Skeletal muscle tissue (tissue), 4 donors: ENCODE measurements around the gene ZDHHC11. TPM values are rescaled to one million over a fixed set of nuclear protein-coding genes. Genes with fewer than 3 reads are reported as not detected.
A peak's percentile ranks its signal among the peaks of the same experiment; 100 is the strongest.

Experiments used
- H3K27ac ChIP-seq: one replicate; pipeline ENCODE4 v1.7.0; 2013; ENCODE audit warnings: mild to moderate bottlenecking, low read depth, low read length, inconsistent platforms
- H3K27me3 ChIP-seq, 3 donors: one replicate each; pipeline ENCODE4 v1.7.0; 2013; ENCODE audit warnings: low read length in 3 of 3; ENCODE audit not compliant: control insufficient read depth in 3 of 3, insufficient read depth in 3 of 3
- H3K36me3 ChIP-seq, 3 donors: one replicate each; pipeline ENCODE4 v1.7.0; 2013; ENCODE audit warnings: low read length in 3 of 3; ENCODE audit not compliant: control insufficient read depth in 3 of 3, insufficient read depth in 3 of 3
- H3K4me1 ChIP-seq, 3 donors: one replicate each; pipeline ENCODE4 v1.7.0; 2013; ENCODE audit warnings: low read length in 3 of 3, mild to moderate bottlenecking in 3 of 3; ENCODE audit not compliant: control insufficient read depth in 3 of 3, insufficient read depth in 3 of 3
- H3K4me3 ChIP-seq, 3 donors: one replicate each; pipeline ENCODE4 v1.7.0; 2013; ENCODE audit warnings: low read length in 3 of 3
- H3K9ac ChIP-seq, 3 donors: one replicate each; pipeline ENCODE4 v1.7.0; 2013; ENCODE audit warnings: low read length in 3 of 3, mild to moderate bottlenecking in 3 of 3, moderate library complexity in 2 of 3, low read depth in 1 of 3
- H3K9me3 ChIP-seq, 3 donors: one replicate each; pipeline ENCODE4 v1.7.0; 2013; ENCODE audit warnings: low read length in 3 of 3; ENCODE audit not compliant: control insufficient read depth in 3 of 3
- total RNA-seq: library from RNA; depleted of rRNA; stranded (reverse); fragments of >200 nt; gene quantifications from one replicate; pipeline ENCODE4 v1.2.3, GENCODE V29; 2014
- donor health status: Osteomylitis.

The ZDHHC11 gene
- 1.0 TPM for total RNA-seq

- H3K27ac ChIP-seq: no peak within 1 kb of the TSS
- peaks cover 20 to 47% (median 41%) of the 10 kb centered on the region in 3 donors for H3K27me3 ChIP-seq
- H3K9ac ChIP-seq: peak within 1 kb of the TSS in 1 of 3 donors; percentile 60
- H3K36me3 ChIP-seq: no peaks in the 10 kb centered on the region
- no peaks in the 10 kb centered on the region for H3K9me3 ChIP-seq
- peaks cover 4 to 10% (median 6%) of the 10 kb centered on the region in 3 donors for H3K4me1 ChIP-seq
- peak within 1 kb of the TSS; percentile 33 to 63 (median 48) for H3K4me3 ChIP-seq
Observed at GRCh38 chr5:850511-851006, at the start of gene ZDHHC11. ZDHHC11 (minus strand) TSS chr5:850986; CDS start chr5:850602, 384 bp downstream.

- Histone ChIP-seq H3K9me3 (no peaks in the 10 kb centered on the region), H3K27ac (no peak overlapping the region), H3K4me1 (peaks cover 13 to 23% (median 20%) of the 10 kb centered on the region in 3 donors), H3K36me3 (peaks cover 18 to 26% (median 21%) of the 10 kb centered on the region in 3 donors), H3K27me3 (no peaks in the 10 kb centered on the region), H3K4me3 (no peak overlapping the region), H3K9ac (peak overlapping the region in 1 of 3 donors; percentile 93)
Observed at GRCh38 chr5:893711-894110, 42.9 kb upstream of the ZDHHC11 start.

GRCh38 chr5:893137-893506 is 42.3 kb upstream of the ZDHHC11 start:
- peak overlapping the region in 1 of 3 donors; percentile 93 for H3K9ac ChIP-seq
- no peak overlapping the region for H3K27ac ChIP-seq
- H3K4me3 ChIP-seq: peak overlapping the region; percentile 67 to 92 (median 91)
- peaks cover 13 to 23% (median 20%) of the 10 kb centered on the region in 3 donors for H3K4me1 ChIP-seq
- no peaks in the 10 kb centered on the region for H3K27me3 ChIP-seq
- H3K36me3 ChIP-seq: peaks cover 24 to 32% (median 27%) of the 10 kb centered on the region in 3 donors
- H3K9me3 ChIP-seq: no peaks in the 10 kb centered on the region

GRCh38 chr5:892394-893136 is 41.8 kb upstream of the ZDHHC11 start, which contains the start of the genes BRD9 and TRIP13:
BRD9 (minus strand) TSS chr5:892801; CDS start chr5:892657, 144 bp downstream.
TRIP13 (plus strand) TSS chr5:892884; CDS start chr5:892999, 115 bp downstream.
- Histone ChIP-seq H3K27ac (peak within 1 kb of the TSS; percentile 84), H3K9me3 (no peaks in the 10 kb centered on the region), H3K4me3 (peak within 1 kb of the TSS; percentile 91 to 97 (median 92)), H3K4me1 (peaks cover 13 to 23% (median 20%) of the 10 kb centered on the region in 3 donors), H3K9ac (peak within 1 kb of the TSS; percentile 89 to 93 (median 92)), H3K27me3 (no peaks in the 10 kb centered on the region), H3K36me3 (peaks cover 29 to 37% (median 32%) of the 10 kb centered on the region in 3 donors)

- Histone ChIP-seq H3K27me3 (no peaks in the 10 kb centered on the region), H3K27ac (peak overlapping the region; percentile 84), H3K4me3 (peak overlapping the region; percentile 91 to 97 (median 92)), H3K9ac (peak overlapping the region; percentile 89 to 93 (median 92)), H3K36me3 (peaks cover 35 to 43% (median 39%) of the 10 kb centered on the region in 3 donors), H3K9me3 (no peaks in the 10 kb centered on the region), H3K4me1 (peaks cover 13 to 23% (median 20%) of the 10 kb centered on the region in 3 donors)
Observed at GRCh38 chr5:891837-892393, 41.1 kb upstream of the ZDHHC11 start.

- peaks cover 13 to 23% (median 20%) of the 10 kb centered on the region in 3 donors for H3K4me1 ChIP-seq
- no peaks in the 10 kb centered on the region for H3K9me3 ChIP-seq
- peak overlapping the region; percentile 89 to 93 (median 92) for H3K9ac ChIP-seq
- H3K27ac ChIP-seq: no peak overlapping the region
- H3K4me3 ChIP-seq: peak overlapping the region; percentile 91 to 97 (median 92)
- H3K27me3 ChIP-seq: no peaks in the 10 kb centered on the region
- peaks cover 42 to 50% (median 45%) of the 10 kb centered on the region in 3 donors for H3K36me3 ChIP-seq
Observed at GRCh38 chr5:891117-891836, 40.5 kb upstream of the ZDHHC11 start.

- Histone ChIP-seq H3K4me3 (no peak overlapping the region), H3K27me3 (no peaks in the 10 kb centered on the region), H3K4me1 (peaks cover 13 to 23% (median 20%) of the 10 kb centered on the region in 3 donors), H3K36me3 (peaks cover 62 to 69% (median 66%) of the 10 kb centered on the region in 3 donors), H3K9ac (no peak overlapping the region), H3K27ac (no peak overlapping the region), H3K9me3 (no peaks in the 10 kb centered on the region)
Observed at GRCh38 chr5:889075-889710, 38.4 kb upstream of the ZDHHC11 start.

- H3K9me3 ChIP-seq: no peaks in the 10 kb centered on the region
- H3K9ac ChIP-seq: no peak overlapping the region
- H3K4me1 ChIP-seq: peaks cover 13 to 23% (median 19%) of the 10 kb centered on the region in 3 donors
- H3K4me3 ChIP-seq: no peak overlapping the region
- H3K36me3 ChIP-seq: peaks cover 67 to 75% (median 72%) of the 10 kb centered on the region in 3 donors
- no peaks in the 10 kb centered on the region for H3K27me3 ChIP-seq
- no peak overlapping the region for H3K27ac ChIP-seq
Observed at GRCh38 chr5:888638-889035, 37.9 kb upstream of the ZDHHC11 start.

- Histone ChIP-seq H3K36me3 (peaks cover 72 to 80% (median 77%) of the 10 kb centered on the region in 3 donors), H3K27ac (no peak overlapping the region), H3K9ac (no peak overlapping the region), H3K27me3 (no peaks in the 10 kb centered on the region), H3K4me1 (peaks cover 9 to 17% (median 14%) of the 10 kb centered on the region in 3 donors), H3K9me3 (no peaks in the 10 kb centered on the region), H3K4me3 (no peak overlapping the region)
Observed at GRCh38 chr5:887947-888637, 37.3 kb upstream of the ZDHHC11 start.
